ENCODE data around the gene PLPP1. TPM values are rescaled to one million over a fixed set of nuclear protein-coding genes. Genes with fewer than 3 reads are reported as not detected.

The PLPP1 gene
- total and polyA plus RNA-seq, 2 of the 13 experiments (the other 11 are each of a cell fraction or from before 2014, with no cell fraction given) = 7.3 to 12.1 TPM

DNA sequence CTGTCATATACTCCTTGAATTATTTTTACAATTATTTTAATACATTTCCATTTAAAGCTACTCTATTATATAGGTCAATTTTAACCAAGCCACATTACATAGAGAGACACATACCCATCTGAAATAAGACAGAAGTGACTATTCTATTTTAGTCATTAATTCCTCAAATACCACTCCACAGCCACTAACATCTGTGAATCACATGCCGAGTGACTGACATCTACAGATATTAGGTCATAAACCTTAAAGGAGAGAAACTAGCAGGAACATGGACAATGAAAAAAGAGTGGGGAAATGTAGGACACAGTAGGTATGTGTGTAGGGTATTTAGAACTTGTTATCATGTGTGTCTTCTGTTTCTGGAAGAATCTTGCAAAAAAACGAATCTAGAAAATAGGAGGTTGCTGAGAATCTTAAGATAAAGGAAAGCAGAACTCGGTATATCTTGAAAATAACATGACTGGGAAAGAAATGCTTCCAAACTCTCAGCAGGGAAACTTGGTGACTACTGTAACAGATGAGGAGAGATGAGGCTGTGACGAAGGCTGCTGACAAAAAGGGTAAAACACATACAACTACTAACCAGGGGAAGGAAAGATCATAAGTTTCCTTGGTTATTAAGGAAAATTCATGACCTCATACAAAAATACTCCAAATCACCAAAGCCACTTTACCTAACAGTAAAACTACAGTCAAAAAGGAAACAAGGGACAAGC is 84.6 kb downstream of the PLPP1 start:
- intact Hi-C loops (cut with micrococcal nuclease; ENCODE audit: unreplicated experiment) = no loop called here
- no peak for ATAC-seq
- Histone ChIP-seq H3K4me2 (ENCODE audit: low read depth, low read length) (no peak overlapping the region), H3K36me3 (replicated peaks in 1 of 2; ENCODE audit: control insufficient read depth in 1 of 2, insufficient read depth in 2 of 2, low read length in 2 of 2) (no peaks in the 10 kb centered on the region), H3K9ac (ENCODE audit: insufficient read depth, low read depth, low read length) (no peak overlapping the region), H3K27ac (ENCODE audit: extremely low read length, insufficient read depth, low read length) (no peak overlapping the region), H3K4me1 (ENCODE audit: insufficient read depth, low read length) (peaks cover 12% of the 10 kb centered on the region), H3K4me3 (replicated peaks in 1 of 3; ENCODE audit: insufficient read depth in 1 of 3, low read depth in 2 of 3, low read length in 3 of 3) (no peak overlapping the region), H3K27me3 (ENCODE audit: control insufficient read depth in 1 of 2, insufficient read depth in 2 of 2, low read length in 2 of 2) (no peaks in the 10 kb centered on the region), H2AFZ (ENCODE audit: low read length) (no peak overlapping the region), H3K9me3 (ENCODE audit: low read length) (no peaks in the 10 kb centered on the region), H3K79me2 (ENCODE audit: insufficient read depth, low read length) (no peaks in the 10 kb centered on the region), H4K20me1 (ENCODE audit: insufficient read depth, low read length) (no peaks in the 10 kb centered on the region)
- no peak for TF ChIP-seq THAP11 (CRISPR knock-in tag; IDR thresholded peaks at IDR 0.05)
- CTCF ChIA-PET (ENCODE audit: low intra/inter-chr PET ratio, low total read pairs) = no interaction called here
- 90% methylated on average over 4 of the region's 4 CpGs for WGBS (ENCODE audit: low lambda C conversion rate)
- no peak for FAIRE-seq
- POLR2A ChIA-PET = no interaction called here
- BruUV-seq (replicated peaks) = no TSS peak
- no peak for DNase-seq (ENCODE audit: low spot score)
- in situ Hi-C loops (cut with HindIII; ENCODE audit: extremely low pct_ligation_motif_present, low pct_unique_long_range_greater_than_20kb) = no loop called here

DNA sequence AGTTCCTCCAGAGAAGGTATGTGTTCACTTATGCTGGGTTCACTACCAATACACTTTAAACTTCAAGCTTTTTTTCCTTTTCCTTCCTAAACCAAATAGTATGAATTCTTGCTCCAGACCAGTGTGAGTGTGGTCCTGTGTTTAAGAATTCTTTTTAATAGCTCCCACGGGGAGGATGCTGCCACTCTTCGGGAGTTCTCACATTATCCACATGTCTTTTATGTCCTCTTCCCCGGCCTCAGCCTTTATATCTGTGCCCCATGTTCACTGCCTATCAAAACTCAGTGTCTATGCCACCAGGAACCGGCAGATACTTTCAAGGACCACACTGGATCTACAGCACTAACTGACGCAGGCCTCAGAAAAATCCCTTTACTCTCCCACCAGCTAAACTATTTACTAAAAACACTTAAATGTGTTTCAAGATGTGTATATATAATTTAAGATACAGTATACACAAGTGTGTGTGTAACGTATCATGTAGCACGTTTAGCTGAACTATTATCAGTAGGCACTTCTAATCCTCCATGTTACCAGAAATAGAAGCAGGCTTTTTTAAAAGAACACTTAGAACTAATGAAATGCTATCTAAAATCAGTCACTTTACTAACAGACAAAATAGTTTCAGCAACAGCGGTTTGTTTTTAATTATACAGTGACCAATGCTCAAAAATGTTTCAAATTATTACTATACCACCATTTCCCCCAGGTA is 88.0 kb downstream of the PLPP1 start:
- ChIA-PET CTCF (ENCODE audit: low intra/inter-chr PET ratio, low total read pairs) (no interaction called here), POLR2A (no interaction called here)
- WGBS (ENCODE audit: low lambda C conversion rate) = 93% methylated on average over 8 of the region's 8 CpGs
- FAIRE-seq (no peak), DNase-seq (ENCODE audit: low spot score) (no peak), ATAC-seq (no peak)
- Histone ChIP-seq H3K4me3 (replicated peaks in 1 of 3; ENCODE audit: insufficient read depth in 1 of 3, low read depth in 2 of 3, low read length in 3 of 3) (no peak overlapping the region), H3K4me2 (ENCODE audit: low read depth, low read length) (no peak overlapping the region), H3K27me3 (ENCODE audit: control insufficient read depth in 1 of 2, insufficient read depth in 2 of 2, low read length in 2 of 2) (no peaks in the 10 kb centered on the region), H3K27ac (ENCODE audit: extremely low read length, insufficient read depth, low read length) (no peak overlapping the region), H3K79me2 (ENCODE audit: insufficient read depth, low read length) (no peaks in the 10 kb centered on the region), H3K9ac (ENCODE audit: insufficient read depth, low read depth, low read length) (no peak overlapping the region), H3K4me1 (ENCODE audit: insufficient read depth, low read length) (peaks cover 12% of the 10 kb centered on the region), H3K36me3 (replicated peaks in 1 of 2; ENCODE audit: control insufficient read depth in 1 of 2, insufficient read depth in 2 of 2, low read length in 2 of 2) (no peaks in the 10 kb centered on the region), H3K9me3 (ENCODE audit: low read length) (no peaks in the 10 kb centered on the region), H4K20me1 (ENCODE audit: insufficient read depth, low read length) (no peaks in the 10 kb centered on the region), H2AFZ (ENCODE audit: low read length) (no peak overlapping the region)
- in situ Hi-C loops (cut with HindIII; ENCODE audit: extremely low pct_ligation_motif_present, low pct_unique_long_range_greater_than_20kb) (no loop called here), intact Hi-C loops (cut with micrococcal nuclease; ENCODE audit: unreplicated experiment) (no loop called here)
- BruUV-seq (replicated peaks) = no TSS peak
- TF ChIP-seq CREB1 (IDR thresholded peaks at IDR 0.05) (no peak), CREB1 (CRISPR knock-in tag; IDR thresholded peaks at IDR 0.05) (no peak), SNAPC2 (CRISPR knock-in tag; IDR thresholded peaks at IDR 0.05) (no peak)
- TF ChIP-seq, protein P1, sequence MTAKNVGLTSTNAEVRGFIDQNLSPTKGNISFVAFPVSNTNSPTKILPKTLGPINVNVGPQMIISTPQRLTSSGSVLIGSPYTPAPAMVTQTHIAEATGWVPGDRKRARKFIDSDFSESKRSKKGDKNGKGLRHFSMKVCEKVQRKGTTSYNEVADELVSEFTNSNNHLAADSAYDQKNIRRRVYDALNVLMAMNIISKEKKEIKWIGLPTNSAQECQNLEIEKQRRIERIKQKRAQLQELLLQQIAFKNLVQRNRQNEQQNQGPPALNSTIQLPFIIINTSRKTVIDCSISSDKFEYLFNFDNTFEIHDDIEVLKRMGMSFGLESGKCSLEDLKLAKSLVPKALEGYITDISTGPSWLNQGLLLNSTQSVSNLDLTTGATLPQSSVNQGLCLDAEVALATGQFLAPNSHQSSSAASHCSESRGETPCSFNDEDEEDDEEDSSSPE (CRISPR knock-in tag; IDR thresholded peaks at IDR 0.05) = no peak
- TF ChIP-seq, protein P2, sequence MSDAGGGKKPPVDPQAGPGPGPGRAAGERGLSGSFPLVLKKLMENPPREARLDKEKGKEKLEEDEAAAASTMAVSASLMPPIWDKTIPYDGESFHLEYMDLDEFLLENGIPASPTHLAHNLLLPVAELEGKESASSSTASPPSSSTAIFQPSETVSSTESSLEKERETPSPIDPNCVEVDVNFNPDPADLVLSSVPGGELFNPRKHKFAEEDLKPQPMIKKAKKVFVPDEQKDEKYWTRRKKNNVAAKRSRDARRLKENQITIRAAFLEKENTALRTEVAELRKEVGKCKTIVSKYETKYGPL (CRISPR knock-in tag; IDR thresholded peaks at IDR 0.05) = no peak

All from HepG2 (cell line).